GM20000 (cell line): ENCODE measurements around the gene LRBA.

Experiments used
- DNase-seq: peaks from one replicate; pipeline ENCODE4 v3.0.0; 2012; ENCODE audit warnings: low spot score
- CTCF ChIP-seq: IDR thresholded peaks from 2 replicates; pipeline ENCODE4 v1.5.1; 2012; ENCODE audit warnings: mild to moderate bottlenecking, control low read depth; ENCODE audit errors: extremely low read depth, missing control alignments

Gene LRBA

DNA sequence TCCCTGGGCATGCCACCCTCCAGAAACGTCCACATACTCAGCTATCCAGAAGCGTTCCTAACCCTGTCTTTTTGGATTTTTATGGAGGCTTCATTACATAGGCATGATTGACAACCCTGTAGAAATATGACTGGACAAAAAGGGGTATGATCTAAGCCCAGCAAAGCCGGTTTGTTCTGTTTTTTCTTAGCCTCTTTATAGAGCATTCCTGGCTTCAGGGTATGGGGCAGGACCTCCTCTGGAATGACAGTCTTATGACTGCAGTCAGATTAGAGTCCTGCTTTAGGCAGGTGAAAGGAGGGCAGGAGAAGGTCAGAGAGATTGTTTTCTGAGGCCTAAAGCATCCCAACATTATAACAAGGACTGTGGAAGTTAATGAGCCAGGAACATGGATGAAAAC is 799.5 kb downstream of the LRBA start:
- DNase-seq, result no peak
- no peak for TF ChIP-seq CTCF
